ENCODE results near the gene CAPZA3.
"Not testable (repeated sequence)": the region's sequence is repeated elsewhere in the genome, so short reads cannot be mapped to it uniquely, and the experiment has no call there.

Gene CAPZA3

GRCh38 chr12:18753481-18754123, 15.7 kb downstream of the CAPZA3 start:
- no peak for DNase-seq (ENCODE audit: low read depth in 2 of 2)

- no peak for DNase-seq (ENCODE audit: low read depth in 2 of 2)
Observed at GRCh38 chr12:18754124-18754707, 16.3 kb downstream of the CAPZA3 start.

- no peak for DNase-seq (ENCODE audit: low read depth in 2 of 2)
Observed at GRCh38 chr12:18755341-18755740, 17.4 kb downstream of the CAPZA3 start.

GRCh38 chr12:18766479-18766878, 28.6 kb downstream of the CAPZA3 start:
- not testable (repeated sequence) for DNase-seq (ENCODE audit: low read depth in 2 of 2)

- no peak for DNase-seq (ENCODE audit: low read depth in 2 of 2)
Observed at GRCh38 chr12:18782827-18783226, 44.9 kb downstream of the CAPZA3 start.

- DNase-seq (ENCODE audit: low read depth in 2 of 2), result not testable (repeated sequence)
Observed at GRCh38 chr12:18785465-18785864, 47.5 kb downstream of the CAPZA3 start.
